DOHH2 (cell line): ENCODE data around the gene SPACA7.

Source experiments
- H3F3A ChIP-seq: fragments of 200-600 bp; sonication (generic), shearing (Covaris generic); 2 replicates; pipeline ENCODE4 v1.6.0; 2016; ENCODE audit warnings: antibody characterized with exemption, mild to moderate bottlenecking; ENCODE audit not compliant: control insufficient read depth, insufficient read depth
- H3K27ac ChIP-seq: fragments of 200-600 bp; sonication (generic); 2 replicates; pipeline ENCODE4 v1.5.1; 2014; ENCODE audit warnings: low read depth, mild to moderate bottlenecking, low read length, moderate library complexity
- H3K27me3 ChIP-seq: fragments of 200-600 bp; sonication (generic); 2 replicates; pipeline ENCODE4 v1.6.1; 2014; ENCODE audit warnings: mild to moderate bottlenecking, low read length, mixed read lengths; ENCODE audit not compliant: control insufficient read depth
- H3K36me3 ChIP-seq: fragments of 200-600 bp; sonication (generic); 2 replicates; pipeline ENCODE4 v1.6.1; 2014; ENCODE audit warnings: mild to moderate bottlenecking, low read length, moderate library complexity, mixed read lengths; ENCODE audit not compliant: control insufficient read depth
- H3K4me1 ChIP-seq: fragments of 200-600 bp; sonication (generic); 2 replicates; pipeline ENCODE4 v1.6.1; 2014; ENCODE audit warnings: mild to moderate bottlenecking, low read length, mixed read lengths; ENCODE audit not compliant: control insufficient read depth
- H3K4me2 ChIP-seq: fragments of 200-600 bp; sonication (generic); 2 replicates; pipeline ENCODE4 v1.6.0; 2014; ENCODE audit warnings: mild to moderate bottlenecking, low read length, moderate library complexity
- H3K4me3 ChIP-seq: fragments of 200-600 bp; sonication (generic); 2 replicates; pipeline ENCODE4 v1.5.1; 2014; ENCODE audit warnings: mild to moderate bottlenecking, low read length, mixed read lengths
- H3K79me2 ChIP-seq: fragments of 200-600 bp; sonication (generic); 2 replicates; pipeline ENCODE4 v1.6.1; 2014; ENCODE audit warnings: mild to moderate bottlenecking, low read length, mixed read lengths; ENCODE audit not compliant: control insufficient read depth
- H3K9me2 ChIP-seq: fragments of 200-600 bp; sonication (generic); replicated peaks from 2 replicates; pipeline ENCODE4 v1.6.1; 2014; ENCODE audit warnings: mild to moderate bottlenecking, low read length, mixed read lengths; ENCODE audit not compliant: control insufficient read depth
- H3K9me3 ChIP-seq: fragments of 200-600 bp; sonication (generic); 2 replicates; pipeline ENCODE4 v1.6.1; 2014; ENCODE audit warnings: antibody characterized with exemption, low read length, mixed read lengths; ENCODE audit not compliant: control insufficient read depth, insufficient read depth
- H4K20me1 ChIP-seq: fragments of 200-600 bp; sonication (generic); 2 replicates; pipeline ENCODE4 v1.6.0; 2014; ENCODE audit warnings: low read depth, mild to moderate bottlenecking, antibody characterized with exemption, low read length, moderate library complexity; ENCODE audit not compliant: control insufficient read depth, insufficient read depth
- CTCF ChIP-seq: fragments of 200-600 bp; sonication (generic); IDR thresholded peaks from one replicate; pipeline ENCODE4 v1.5.1; 2014; ENCODE audit warnings: antibody characterized with exemption, mild to moderate bottlenecking, low read depth, low read length; ENCODE audit not compliant: poor library complexity, severe bottlenecking
- EZH2phosphoT487 ChIP-seq: fragments of 200-600 bp; sonication (generic); IDR thresholded peaks from 2 replicates; pipeline ENCODE4 v1.6.1; 2017; ENCODE audit warnings: borderline replicate concordance, mild to moderate bottlenecking, antibody characterized with exemption, low read length, moderate library complexity, mixed read lengths

The SPACA7 gene

GRCh38 chr13:112350300-112350699 lies 25.9 kb upstream of the SPACA7 start:
- Histone ChIP-seq H3K9me3 (no peaks in the 10 kb centered on the region), H3K9me2 (no peaks in the 10 kb centered on the region), H3K79me2 (no peaks in the 10 kb centered on the region), H3K4me3 (no peak overlapping the region), H4K20me1 (no peaks in the 10 kb centered on the region), H3K27me3 (no peaks in the 10 kb centered on the region), H3K4me1 (no peaks in the 10 kb centered on the region), H3F3A (no peaks in the 10 kb centered on the region), H3K27ac (no peak overlapping the region), H3K36me3 (no peaks in the 10 kb centered on the region), H3K4me2 (no peak overlapping the region)
- TF ChIP-seq EZH2phosphoT487 (no peak), CTCF (no peak)

GRCh38 chr13:112351825-112352224 lies 24.3 kb upstream of the SPACA7 start:
- Histone ChIP-seq H3K4me3 (no peak overlapping the region), H4K20me1 (no peaks in the 10 kb centered on the region), H3K9me2 (no peaks in the 10 kb centered on the region), H3K27me3 (no peaks in the 10 kb centered on the region), H3K79me2 (no peaks in the 10 kb centered on the region), H3F3A (no peaks in the 10 kb centered on the region), H3K27ac (no peak overlapping the region), H3K4me2 (no peak overlapping the region), H3K36me3 (no peaks in the 10 kb centered on the region), H3K9me3 (no peaks in the 10 kb centered on the region), H3K4me1 (no peaks in the 10 kb centered on the region)
- TF ChIP-seq EZH2phosphoT487, result no peak
- no peak for TF ChIP-seq CTCF

GRCh38 chr13:112353856-112354255 lies 22.3 kb upstream of the SPACA7 start:
- no peak overlapping the region for H3K4me2 ChIP-seq
- H3F3A ChIP-seq, result no peaks in the 10 kb centered on the region
- no peak for TF ChIP-seq EZH2phosphoT487
- TF ChIP-seq CTCF, result no peak
- no peaks in the 10 kb centered on the region for H3K9me2 ChIP-seq
- H3K79me2 ChIP-seq, result no peaks in the 10 kb centered on the region
- no peaks in the 10 kb centered on the region for H3K27me3 ChIP-seq
- H3K9me3 ChIP-seq, result no peaks in the 10 kb centered on the region
- H4K20me1 ChIP-seq, result no peaks in the 10 kb centered on the region
- no peak overlapping the region for H3K27ac ChIP-seq
- no peaks in the 10 kb centered on the region for H3K4me1 ChIP-seq
- no peaks in the 10 kb centered on the region for H3K36me3 ChIP-seq
- no peak overlapping the region for H3K4me3 ChIP-seq
